ENCODE results near the gene U2AF1L4.

DNA sequence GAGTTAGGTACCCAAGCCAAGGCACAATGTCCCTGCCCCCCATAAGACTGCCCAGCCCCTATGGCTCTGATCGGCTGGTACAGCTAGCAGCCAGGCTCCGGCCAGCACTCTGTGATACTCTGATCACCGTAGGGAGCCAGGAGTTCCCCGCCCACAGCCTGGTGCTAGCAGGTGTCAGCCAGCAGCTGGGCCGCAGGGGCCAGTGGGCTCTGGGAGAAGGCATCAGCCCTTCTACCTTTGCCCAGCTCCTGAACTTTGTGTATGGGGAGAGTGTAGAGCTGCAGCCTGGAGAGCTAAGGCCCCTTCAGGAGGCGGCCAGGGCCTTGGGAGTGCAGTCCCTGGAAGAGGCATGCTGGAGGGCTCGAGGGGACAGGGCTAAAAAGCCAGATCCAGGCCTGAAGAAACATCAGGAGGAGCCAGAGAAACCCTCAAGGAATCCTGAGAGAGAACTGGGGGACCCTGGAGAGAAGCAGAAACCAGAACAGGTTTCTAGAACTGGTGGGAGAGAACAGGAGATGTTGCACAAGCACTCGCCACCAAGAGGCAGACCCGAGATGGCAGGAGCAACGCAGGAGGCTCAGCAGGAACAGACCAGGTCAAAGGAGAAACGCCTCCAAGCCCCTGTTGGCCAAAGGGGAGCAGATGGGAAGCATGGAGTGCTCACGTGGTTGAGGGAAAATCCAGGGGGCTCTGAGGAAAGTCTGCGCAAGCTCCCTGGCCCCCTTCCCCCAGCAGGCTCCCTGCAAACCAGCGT, 30.4 kb downstream of the U2AF1L4 start:
- TF ChIP-seq POLR2A (IDR thresholded peaks at IDR 0.05; ENCODE audit: low read length) (no peak), GATA1 (IDR thresholded peaks at IDR 0.05; ENCODE audit: low read depth, low read length) (no peak)
